K562 (cell line): ENCODE results near the gene PPHLN1. TPM values are rescaled to one million over a fixed set of nuclear protein-coding genes. Genes with fewer than 3 reads are reported as not detected.

Source experiments
- CEBPG ChIP-seq, 3 experiments: fragments of 200-800 bp in 1 of 3; sonication (Bioruptor generic) in 1 of 3; sonication (generic) in 1 of 3; formaldehyde crosslinking in 1 of 3; IDR thresholded peaks in 2 of 3; conservative IDR thresholded peaks in 1 of 3; 2 replicates each; pipeline versions ENCODE4 v1.6.1 to v1.8.0; 2016 to 2022; ENCODE audit warnings: missing compliant biosample characterization in 2 of 3, missing genetic modification characterization in 2 of 3, mild to moderate bottlenecking in 1 of 3, missing genetic modification reagents in 1 of 3
- FOXK2 ChIP-seq, 2 experiments: fragments of 450-650 bp; IDR thresholded peaks in 1 of 2; conservative IDR thresholded peaks in 1 of 2; 2 replicates each; pipeline ENCODE4 v1.6.1; 2016; ENCODE audit warnings: low read depth in 2 of 2, mild to moderate bottlenecking in 1 of 2
- SREBF2 ChIP-seq: sonication (generic); formaldehyde crosslinking; IDR thresholded peaks from 2 replicates; pipeline ENCODE4 v1.4.0; 2020; ENCODE audit warnings: mild to moderate bottlenecking, missing genetic modification reagents
- TCF7L2 ChIP-seq: fragments of 150-350 bp; IDR thresholded peaks from 2 replicates; pipeline ENCODE4 v1.6.1; 2016; ENCODE audit warnings: low read depth, mild to moderate bottlenecking, low read length, moderate library complexity
- ZMIZ1 ChIP-seq, 2 experiments: fragments of 150-350 bp in 1 of 2; IDR thresholded peaks; 2 replicates each; pipeline ENCODE4 v1.6.1; 2012 to 2016; ENCODE audit warnings: low read depth in 2 of 2, low read length in 2 of 2, mild to moderate bottlenecking in 1 of 2, moderate library complexity in 1 of 2
- polyA plus RNA-seq, 8 experiments: library from polyadenylated mRNA; depleted of rRNA in 4 of 8; stranded (reverse) in 5 of 8; unstranded in 3 of 8; fragments of >200 nt; fragmentation: Nextera tagmentation in 2 of 8; fragmentation: Illumina TruSeq in 1 of 8; extraction: Ambion mirVana in 2 of 8; extraction: Trizol in 1 of 8; gene quantifications; 2 replicates each; pipeline versions ENCODE4 v1.2.1 to v1.2.3, GENCODE V29; 2011 to 2014; ENCODE audit warnings: inconsistent platforms in 1 of 8, missing spikeins in 1 of 8
- total RNA-seq, 7 experiments: library from RNA; depleted of rRNA in 6 of 7; stranded (reverse); fragments of >200 nt in 6 of 7; fragmentation: Illumina TruSeq in 2 of 7; extraction: Trizol in 2 of 7; gene quantifications; 2 replicates each; pipeline versions ENCODE4 v1.2.1 to v1.2.3, GENCODE V29; 2011 to 2021; ENCODE audit warnings: low replicate concordance in 1 of 7

The PPHLN1 gene
- total and polyA plus RNA-seq, 9 of the 15 experiments (the other 6 are each of a cell fraction or from before 2014, with no cell fraction given), result 66.3 to 112 (median 93.6) TPM

GRCh38 chr12:42346403-42347002 is 20.5 kb downstream of the PPHLN1 start (continued):
- TF ChIP-seq ZMIZ1 (IDR thresholded peaks at IDR 0.05; ENCODE audit: low read depth in 2 of 2, low read length in 2 of 2) (no peak), FOXK2 (conservative IDR thresholded peaks at IDR 0.05 in 1 of 2, IDR thresholded peaks at IDR 0.05 in 1 of 2; ENCODE audit: low read depth in 2 of 2) (no peak), SREBF2 (CRISPR knock-in tag) (no peak), TCF7L2 (no peak), CEBPG (CRISPR knock-in tag; IDR thresholded peaks at IDR 0.05) (no peak), CEBPG (tag; conservative IDR thresholded peaks at IDR 0.05 in 1 of 2, IDR thresholded peaks at IDR 0.05 in 1 of 2) (no peak)
